H1 (cell line): Measurements from ENCODE around the gene CLIC1. TPM values are rescaled to one million over a fixed set of nuclear protein-coding genes. Genes with fewer than 3 reads are reported as not detected.

ENCODE experiments used
- CTCF ChIA-PET: fragments of 300-600 bp; sonication (Branson Sonifier 250); formaldehyde crosslinking; loops from one replicate; lab custom pipeline; 2021; ENCODE audit not compliant: partially characterized antibody; lab: Charles Lee
- POLR2A ChIA-PET: fragments of 300-600 bp; sonication (Branson Sonifier 250); formaldehyde crosslinking; loops from one replicate; lab custom pipeline; 2021; ENCODE audit warnings: inconsistent platforms; ENCODE audit not compliant: partially characterized antibody; lab: Charles Lee
- DNase-seq, 2 experiments: peaks; one replicate each; pipeline versions ENCODE4 v3.0.0 to v3.0.0-alpha.2; 2010 to 2022; ENCODE audit warnings: low spot score in 2 of 2, low read depth in 1 of 2, mixed read lengths in 1 of 2
- FAIRE-seq: peaks from 2 replicates; lab custom pipeline; 2011; peaks lifted over from hg19 to GRCh38; lab: Jason Lieb, UNC
- H2AFZ ChIP-seq: 2 replicates; pipeline ENCODE4 v1.8.1; 2012; ENCODE audit warnings: low read length, inconsistent platforms
- H2AK5ac ChIP-seq: 2 replicates; pipeline ENCODE4 v1.6.1; 2013; ENCODE audit warnings: low read depth, low read length
- H2BK120ac ChIP-seq: replicated peaks from 2 replicates; pipeline ENCODE3; 2013; ENCODE audit warnings: low read depth, low read length, inconsistent platforms
- H2BK12ac ChIP-seq: 2 replicates; pipeline ENCODE4 v1.6.1; 2013; ENCODE audit warnings: low read depth, low read length
- H2BK15ac ChIP-seq: 2 replicates; pipeline ENCODE4 v1.6.1; 2013; ENCODE audit warnings: low read length
- H2BK20ac ChIP-seq: 2 replicates; pipeline ENCODE4 v1.6.1; 2013; ENCODE audit warnings: low read length
- H2BK5ac ChIP-seq: 2 replicates; pipeline ENCODE4 v1.6.1; 2013; ENCODE audit warnings: low read depth, low read length
- H3K14ac ChIP-seq: 2 replicates; pipeline ENCODE4 v1.6.1; 2013; ENCODE audit warnings: inconsistent platforms; ENCODE audit not compliant: insufficient read length
- H3K18ac ChIP-seq: 2 replicates; pipeline ENCODE4 v1.6.1; 2013; ENCODE audit warnings: low read length; ENCODE audit errors: extremely low read depth
- H3K23ac ChIP-seq: 2 replicates; pipeline ENCODE4 v1.6.1; 2013; ENCODE audit warnings: inconsistent platforms; ENCODE audit not compliant: insufficient read length
- H3K23me2 ChIP-seq: 2 replicates; pipeline ENCODE4 v1.6.1; 2013; ENCODE audit warnings: low read depth, low read length
- H3K27ac ChIP-seq: 2 replicates; pipeline ENCODE4 v1.6.1; 2011; ENCODE audit warnings: low read depth, low read length, inconsistent platforms
- H3K27me3 ChIP-seq, 4 experiments: replicated peaks in 1 of 4; 1 replicate in 1 of 4; 2 replicates in 3 of 4; pipeline versions ENCODE4 v1.6.1 to v1.8.1; 2011 to 2013; ENCODE audit warnings: low read length in 3 of 4, mild to moderate bottlenecking in 3 of 4, inconsistent platforms in 2 of 4, mixed read lengths in 2 of 4, moderate library complexity in 1 of 4; ENCODE audit not compliant: control insufficient read depth in 3 of 4, insufficient read depth in 3 of 4; ENCODE audit errors: extremely low read depth in 1 of 4
- H3K36me3 ChIP-seq, 4 experiments: 2 replicates each; pipeline versions ENCODE4 v1.6.1 to v1.8.1; 2011 to 2013; ENCODE audit warnings: mild to moderate bottlenecking in 4 of 4, low read length in 3 of 4, moderate library complexity in 2 of 4, control low read depth in 1 of 4, inconsistent platforms in 1 of 4; ENCODE audit not compliant: insufficient read depth in 4 of 4, control insufficient read depth in 2 of 4
- H3K4ac ChIP-seq: replicated peaks from 2 replicates; pipeline ENCODE3; 2013; ENCODE audit warnings: low read length, low read depth, mixed read lengths, inconsistent platforms; ENCODE audit not compliant: insufficient read length
- H3K4me1 ChIP-seq, 4 experiments: replicated peaks in 1 of 4; 1 replicate in 1 of 4; 2 replicates in 3 of 4; pipeline versions ENCODE4 v1.6.1 to v1.8.1; 2011 to 2013; ENCODE audit warnings: low read length in 3 of 4, inconsistent platforms in 2 of 4, mixed read lengths in 1 of 4; ENCODE audit not compliant: insufficient read depth in 4 of 4, control insufficient read depth in 3 of 4
- H3K4me2 ChIP-seq, 2 experiments: 2 replicates each; pipeline versions ENCODE4 v1.6.1 to v1.8.1; 2011 to 2013; ENCODE audit warnings: low read depth in 2 of 2, low read length in 2 of 2, control low read depth in 1 of 2, inconsistent platforms in 1 of 2, mild to moderate bottlenecking in 1 of 2; ENCODE audit not compliant: insufficient read depth in 1 of 2
- H3K4me3 ChIP-seq, 4 experiments: fragments of 200-600, 300-600 bp in 1 of 4; sonication (generic), shearing (Covaris generic), sonication (Bioruptor Twin) in 1 of 4; 2 replicates each; pipeline versions ENCODE4 v1.5.1 to v1.8.1; 2011 to 2016; ENCODE audit warnings: low read length in 4 of 4, low read depth in 3 of 4, control low read depth in 2 of 4, inconsistent platforms in 2 of 4, mild to moderate bottlenecking in 2 of 4, mixed read lengths in 1 of 4, moderate library complexity in 1 of 4; ENCODE audit not compliant: insufficient read depth in 2 of 4; ENCODE audit errors: extremely low read depth in 1 of 4
- H3K56ac ChIP-seq: replicated peaks from 2 replicates; pipeline ENCODE3; 2013; ENCODE audit warnings: low read depth, mild to moderate bottlenecking, mixed read lengths, low read length, inconsistent platforms; ENCODE audit not compliant: insufficient read length
- H3K79me1 ChIP-seq: 2 replicates; pipeline ENCODE4 v1.6.1; 2013; ENCODE audit warnings: low read depth, low read length, control low read depth
- H3K79me2 ChIP-seq, 2 experiments: 2 replicates each; pipeline versions ENCODE4 v1.6.1 to v1.8.1; 2012 to 2013; ENCODE audit warnings: low read length in 2 of 2, mild to moderate bottlenecking in 2 of 2, inconsistent platforms in 1 of 2; ENCODE audit not compliant: insufficient read depth in 2 of 2, control insufficient read depth in 1 of 2
- H3K9ac ChIP-seq, 4 experiments: replicated peaks in 1 of 4; 1 replicate in 1 of 4; 2 replicates in 3 of 4; pipeline versions ENCODE4 v1.6.1 to v1.8.1; 2011 to 2013; ENCODE audit warnings: low read depth in 3 of 4, low read length in 3 of 4, control low read depth in 2 of 4, mild to moderate bottlenecking in 2 of 4, moderate library complexity in 2 of 4, inconsistent platforms in 1 of 4; ENCODE audit errors: extremely low read depth in 1 of 4
- H3K9me3 ChIP-seq, 2 experiments: 2 replicates each; pipeline versions ENCODE4 v1.6.1 to v1.8.1; 2012 to 2013; ENCODE audit warnings: mild to moderate bottlenecking in 2 of 2, moderate library complexity in 2 of 2, control low read depth in 1 of 2, inconsistent platforms in 1 of 2, low read depth in 1 of 2, low read length in 1 of 2, mixed read lengths in 1 of 2; ENCODE audit not compliant: insufficient read depth in 2 of 2
- H4K20me1 ChIP-seq, 2 experiments: replicated peaks in 1 of 2; 2 replicates each; pipeline versions ENCODE3 to v1.8.1; 2011 to 2013; ENCODE audit warnings: inconsistent platforms in 2 of 2, low read length in 2 of 2, mild to moderate bottlenecking in 1 of 2; ENCODE audit not compliant: insufficient read depth in 2 of 2, control insufficient read depth in 1 of 2
- H4K5ac ChIP-seq: 2 replicates; pipeline ENCODE4 v1.6.1; 2013; ENCODE audit warnings: low read length, low read depth, mixed read lengths, inconsistent platforms; ENCODE audit not compliant: insufficient read length
- H4K8ac ChIP-seq: 2 replicates; pipeline ENCODE4 v1.8.0; 2013; ENCODE audit warnings: mild to moderate bottlenecking, moderate library complexity, low read length, inconsistent platforms; ENCODE audit not compliant: insufficient read depth; ENCODE audit errors: extremely low read depth
- H4K91ac ChIP-seq: replicated peaks from 2 replicates; pipeline ENCODE3; 2013; ENCODE audit warnings: low read length, mixed read lengths, inconsistent platforms; ENCODE audit not compliant: insufficient read length
- BCL11A ChIP-seq, 2 experiments: IDR thresholded peaks; one replicate each; pipeline ENCODE4 v1.6.1; 2011; ENCODE audit warnings: low read depth in 2 of 2, low read length in 2 of 2, mild to moderate bottlenecking in 2 of 2
- CHD1 ChIP-seq: IDR thresholded peaks from 2 replicates; pipeline ENCODE4 v1.6.1; 2012; ENCODE audit warnings: low read depth, low read length, improper control_type of control experiment
- EGR1 ChIP-seq: IDR thresholded peaks from 2 replicates; pipeline ENCODE4 v1.6.1; 2011; ENCODE audit warnings: low read depth, low read length, borderline replicate concordance
- FOSL1 ChIP-seq: IDR thresholded peaks from 2 replicates; pipeline ENCODE4 v1.6.1; 2011; ENCODE audit warnings: mild to moderate bottlenecking, low read depth, low read length, moderate library complexity; ENCODE audit not compliant: insufficient read depth
- GTF2F1 ChIP-seq: IDR thresholded peaks from 2 replicates; pipeline ENCODE4 v1.6.1; 2012; ENCODE audit warnings: low read depth, low read length, improper control_type of control experiment, borderline replicate concordance
- KDM1A ChIP-seq: fragments of 200-600, 300-600 bp; sonication (generic); IDR thresholded peaks from 2 replicates; pipeline ENCODE4 v1.7.1; 2016; ENCODE audit warnings: mild to moderate bottlenecking, low read length, borderline replicate concordance
- KDM5A ChIP-seq: fragments of 200-600 bp; IDR thresholded peaks from 2 replicates; pipeline ENCODE4 v1.7.1; 2012; ENCODE audit warnings: mild to moderate bottlenecking, low read length, inconsistent platforms, mixed read lengths
- NANOG ChIP-seq: IDR thresholded peaks from 2 replicates; pipeline ENCODE4 v1.6.1; 2011; ENCODE audit warnings: low read length, low read depth, mild to moderate bottlenecking, inconsistent platforms; ENCODE audit not compliant: insufficient read depth, poor library complexity, severe bottlenecking
- POU5F1 ChIP-seq: IDR thresholded peaks from 2 replicates; pipeline ENCODE4 v1.6.1; 2011; ENCODE audit warnings: low read depth, mild to moderate bottlenecking, low read length, moderate library complexity
- RAD21 ChIP-seq, 2 experiments: IDR thresholded peaks in 1 of 2; conservative IDR thresholded peaks in 1 of 2; 2 replicates each; pipeline ENCODE4 v1.6.1; 2011; ENCODE audit warnings: low read depth in 2 of 2, low read length in 2 of 2, improper control_type of control experiment in 1 of 2, inconsistent platforms in 1 of 2, mild to moderate bottlenecking in 1 of 2, moderate library complexity in 1 of 2
- SP4 ChIP-seq: IDR thresholded peaks from 2 replicates; pipeline ENCODE4 v1.6.1; 2012; ENCODE audit warnings: low read length, inconsistent platforms
- TEAD4 ChIP-seq: IDR thresholded peaks from 2 replicates; pipeline ENCODE4 v1.6.1; 2012; ENCODE audit warnings: low read depth, low read length, inconsistent platforms, mixed read lengths
- YY1 ChIP-seq: IDR thresholded peaks from 2 replicates; pipeline ENCODE4 v1.6.1; 2011; ENCODE audit warnings: low read depth, mild to moderate bottlenecking, low read length
- ZNF274 ChIP-seq: IDR thresholded peaks from 2 replicates; pipeline ENCODE4 v1.7.0; 2012; ENCODE audit warnings: low read length, borderline replicate concordance; ENCODE audit errors: extremely low read depth
- WGBS, 2 experiments: shearing (Covaris generic) in 1 of 2; methylation state at CpG; one replicate each; pipeline versions ENCODE4 v1.1.6 to v1.1.7; 2013 to 2015; ENCODE audit warnings: low lambda C conversion rate in 2 of 2, mixed read lengths in 2 of 2, inconsistent platforms in 1 of 2, low coverage in 1 of 2, missing lambda C conversion rate in 1 of 2; ENCODE audit not compliant: insufficient replicate concordance in 2 of 2, insufficient coverage in 1 of 2, insufficient read length in 1 of 2; ENCODE audit errors: extremely low coverage in 1 of 2, missing lambda C conversion rate in 1 of 2; 5-methylcytosine and 5-hydroxymethylcytosine counted together
- polyA plus RNA-seq, 7 experiments: library from polyadenylated mRNA; depleted of rRNA in 3 of 7; stranded (reverse) in 5 of 7; unstranded in 2 of 7; fragments of >200 nt in 5 of 7; fragments of 200-250 nt in 2 of 7; gene quantifications; 1 replicate in 5 of 7; 2 replicates in 1 of 7; 4 replicates in 1 of 7; pipeline versions ENCODE4 v1.2.1 to v1.2.3, GENCODE V29; 2011 to 2013; ENCODE audit warnings: missing spikeins in 2 of 7, mixed read lengths in 2 of 7
- total RNA-seq: library from RNA; stranded (reverse); fragmentation: NEBNext Ultra II Directional; extraction: Animal tissue kit (Norgen Biotek cat#: 25700); gene quantifications from 2 replicates; pipeline ENCODE4 v1.2.1, GENCODE V29; 2021

The CLIC1 gene
- total and polyA plus RNA-seq, 2 of the 8 experiments (the other 6 are each of a cell fraction or from before 2014, with no cell fraction given), result 250 to 277 TPM

- no peaks in the 10 kb centered on the region for H3K27me3 ChIP-seq
- DNase-seq (no peak), FAIRE-seq (no peak)
- H4K91ac ChIP-seq, result peak overlapping the region; percentile 60
- no peak overlapping the region for H3K23ac ChIP-seq
- no peaks in the 10 kb centered on the region for H3K79me1 ChIP-seq
- no peaks in the 10 kb centered on the region for H3K36me3 ChIP-seq
- no peak overlapping the region for H3K4ac ChIP-seq
- H4K20me1 ChIP-seq, result no peaks in the 10 kb centered on the region
- H3K27ac ChIP-seq, result no peak overlapping the region
- POLR2A ChIA-PET, result interaction anchor here (0.6 to 3.5 kb wide), 5 partner anchors 9 to 549 kb away, joined by 3 to 10 read pairs (median 6); partner anchors contain the start of gene MSH5
- H3K18ac ChIP-seq, result no peak overlapping the region
- no peak overlapping the region for H3K4me2 ChIP-seq
- peaks cover 2 to 19% (median 17%) of the 10 kb centered on the region in 4 experiments for H3K4me1 ChIP-seq
- H2BK12ac ChIP-seq, result peak overlapping the region; percentile 81; the same call in 1 of the 2 replicates
- no peak overlapping the region for H2BK120ac ChIP-seq
- no peak overlapping the region for H4K8ac ChIP-seq
- 86% methylated on average over 5 of the region's 5 CpGs; no CpG with 5 or more reads in 1 of the 2 experiments for WGBS, 2 experiments
- no peak overlapping the region for H3K56ac ChIP-seq
- H3K9me3 ChIP-seq, result no peaks in the 10 kb centered on the region
- H2BK5ac ChIP-seq, result no peak overlapping the region
- H3K23me2 ChIP-seq, result no peaks in the 10 kb centered on the region
- no peak overlapping the region for H4K5ac ChIP-seq
- CTCF ChIA-PET, result interaction anchor here (1.2 to 3.7 kb wide), 3 partner anchors 9 to 43 kb away, joined by 3 to 18 read pairs (median 4); no protein-coding TSS in a partner anchor
- H2BK20ac ChIP-seq, result no peak overlapping the region; the same call in 1 of the 2 replicates
- no peak overlapping the region for H3K4me3 ChIP-seq
- H3K79me2 ChIP-seq, result no peaks in the 10 kb centered on the region
- no peak overlapping the region for H3K14ac ChIP-seq
- H2AFZ ChIP-seq, result no peak overlapping the region
- no peak overlapping the region for H2AK5ac ChIP-seq
- H3K9ac ChIP-seq, result no peak overlapping the region
- 0 out of 2 replicates have a peak overlapping the region, but pooled peaks have one; percentile 8 for H2BK15ac ChIP-seq
- TF ChIP-seq KDM5A, result no peak
- TF ChIP-seq CHD1, result no peak
- no peak for TF ChIP-seq YY1
- TF ChIP-seq GTF2F1, result no peak
- no peak for TF ChIP-seq ZNF274
- no peak for TF ChIP-seq SP4
- TF ChIP-seq EGR1, result no peak
- no peak for TF ChIP-seq RAD21 (IDR thresholded peaks at IDR 0.05 in 1 of 2, conservative IDR thresholded peaks at IDR 0.05 in 1 of 2; ENCODE audit: low read depth in 2 of 2, low read length in 2 of 2)
- no peak for TF ChIP-seq BCL11A (IDR thresholded peaks at IDR 0.05; ENCODE audit: low read depth in 2 of 2, low read length in 2 of 2)
- no peak for TF ChIP-seq NANOG
- no peak for TF ChIP-seq POU5F1
- no peak for TF ChIP-seq KDM1A
- TF ChIP-seq FOSL1, result no peak
- TF ChIP-seq TEAD4, result no peak
These were observed 16.0 kb downstream of the CLIC1 start for GRCh38 chr6:31720196-31720770.
